A549 (cell line): ENCODE measurements around the gene AGRN. TPM values are rescaled to one million over a fixed set of nuclear protein-coding genes. Genes with fewer than 3 reads are reported as not detected.

ENCODE experiments used
- ATAC-seq, 2 experiments: fragments of 200-7000 bp in 1 of 2; fragments of >200 bp in 1 of 2; cut with Nextera tagmentation in 1 of 2; cut with Tn5 transposase in 1 of 2; 3 replicates each; pipeline versions ENCODE4 v1.8.0 to v1.9.1; 2018 to 2020; ENCODE audit warnings: mild to moderate bottlenecking in 1 of 2, moderate library complexity in 1 of 2
- CTCF ChIA-PET: fragments of 300-600 bp; sonication (Branson Sonifier 250); formaldehyde crosslinking; extraction: SDS; loops from one replicate; lab custom pipeline; 2021; ENCODE audit warnings: antibody characterized with exemption, inconsistent platforms; lab: Yijun Ruan, JAX
- POLR2A ChIA-PET: fragments of 350-600 bp; formaldehyde crosslinking; extraction: SDS; loops from one replicate; lab custom pipeline; 2021; ENCODE audit warnings: antibody characterized with exemption, inconsistent platforms; lab: Yijun Ruan, JAX
- DNase-seq, 2 experiments: peaks; one replicate each; pipeline versions ENCODE4 v3.0.0 to v3.0.0-alpha.2; 2011 to 2016; ENCODE audit warnings: low read depth in 1 of 2, low spot score in 1 of 2
- FAIRE-seq: peaks from 2 replicates; lab custom pipeline; 2011; peaks lifted over from hg19 to GRCh38; lab: Jason Lieb, UNC
- H3K27ac ChIP-seq, 2 experiments: fragments of >200 bp; sonication (Bioruptor Twin); formaldehyde crosslinking; 3 replicates each; pipeline ENCODE4 v1.5.1; 2016 to 2017
- H3K4me1 ChIP-seq: fragments of >200 bp; sonication (Bioruptor Twin); formaldehyde crosslinking; 3 replicates; pipeline ENCODE4 v1.6.1; 2016
- H3K4me2 ChIP-seq: fragments of >200 bp; sonication (Bioruptor Twin); formaldehyde crosslinking; 3 replicates; pipeline ENCODE4 v1.6.1; 2016
- H3K4me3 ChIP-seq: fragments of >200 bp; sonication (Bioruptor Twin); formaldehyde crosslinking; 3 replicates; pipeline ENCODE4 v1.5.1; 2016
- H3K9me3 ChIP-seq: fragments of >200 bp; sonication (Bioruptor Twin); formaldehyde crosslinking; 3 replicates; pipeline ENCODE4 v1.6.1; 2016
- CBX2 ChIP-seq: fragments of 200-600 bp; sonication (generic); IDR thresholded peaks from 2 replicates; pipeline ENCODE4 v1.6.1; 2016; ENCODE audit warnings: low read depth, mild to moderate bottlenecking, borderline replicate concordance
- CTCF ChIP-seq: fragments of >200 bp; sonication (Bioruptor Twin); formaldehyde crosslinking; IDR thresholded peaks from 3 replicates; pipeline ENCODE4 v1.5.1; 2016
- ESRRA ChIP-seq: fragments of 150-350 bp; IDR thresholded peaks from 2 replicates; pipeline ENCODE4 v1.6.1; 2014; ENCODE audit warnings: mild to moderate bottlenecking, low read length, borderline replicate concordance
- FOSB ChIP-seq: fragments of 250-450 bp; sonication (Bioruptor Pico); IDR thresholded peaks from 2 replicates; pipeline ENCODE4 v1.5.0; 2020; ENCODE audit warnings: mild to moderate bottlenecking, moderate library complexity
- FOSL2 ChIP-seq, 2 experiments: fragments of 450-650 bp in 1 of 2; fragments of >200 bp in 1 of 2; sonication (Bioruptor Twin) in 1 of 2; formaldehyde crosslinking; IDR thresholded peaks; 2 replicates each; pipeline versions ENCODE4 v1.5.0 to v1.6.1; 2016 to 2020; ENCODE audit warnings: mild to moderate bottlenecking in 1 of 2, moderate library complexity in 1 of 2
- HOXB5 ChIP-seq: fragments of 250-450 bp; sonication (Bioruptor Pico); IDR thresholded peaks from 2 replicates; pipeline ENCODE4 v1.5.0; 2020; ENCODE audit warnings: mild to moderate bottlenecking, moderate library complexity
- KDM1A ChIP-seq: fragments of 200-600 bp; sonication (generic); IDR thresholded peaks from 2 replicates; pipeline ENCODE4 v1.6.1; 2016; ENCODE audit warnings: low read depth, mild to moderate bottlenecking
- NR3C1 ChIP-seq: fragments of >200 bp; sonication (Bioruptor Twin); formaldehyde crosslinking; IDR thresholded peaks from 3 replicates; pipeline ENCODE4 v1.6.1; 2017
- PHF8 ChIP-seq: fragments of 200-600 bp; sonication (generic); IDR thresholded peaks from 2 replicates; pipeline ENCODE4 v1.6.1; 2016; ENCODE audit warnings: low read depth, mild to moderate bottlenecking, antibody characterized with exemption, moderate library complexity, borderline replicate concordance
- REST ChIP-seq: fragments of 200-600 bp; sonication (generic); IDR thresholded peaks from 2 replicates; pipeline ENCODE4 v1.6.1; 2016; ENCODE audit warnings: antibody characterized with exemption, mild to moderate bottlenecking, moderate library complexity
- RNF2 ChIP-seq: fragments of 200-600 bp; sonication (generic); IDR thresholded peaks from 2 replicates; pipeline ENCODE4 v1.6.1; 2016; ENCODE audit warnings: low read depth, mild to moderate bottlenecking, antibody characterized with exemption, moderate library complexity, borderline replicate concordance
- SREBF2 ChIP-seq: fragments of 450-650 bp; IDR thresholded peaks from 2 replicates; pipeline ENCODE4 v1.6.1; 2014; ENCODE audit warnings: mild to moderate bottlenecking, moderate library complexity
- WGBS: methylation state at CpG from one replicate; pipeline ENCODE4 v1.1.6; 2017; ENCODE audit errors: missing lambda C conversion rate; 5-methylcytosine and 5-hydroxymethylcytosine counted together
- polyA plus RNA-seq, 4 experiments: library from polyadenylated mRNA; depleted of rRNA in 3 of 4; stranded (reverse); fragments of >200 nt; fragmentation: RNase III in 1 of 4; extraction: RNeasy Plus Mini Kit Qiagen cat#74134 plus additional on column Dnase treatment in 1 of 4; gene quantifications; 2 replicates in 3 of 4; 3 replicates in 1 of 4; pipeline ENCODE4 v1.2.3, GENCODE V29; 2011 to 2017

AGRN gene
- polyA plus RNA-seq, 2 of the 4 experiments (the other 2 are of a cell fraction) = 23.9 to 90.9 TPM

- TF ChIP-seq REST = no peak
These were observed 49.5 kb upstream of the AGRN start (continued) for GRCh38 chr1:970242-970972.

GRCh38 chr1:970973-971730, 48.8 kb upstream of the AGRN start:
- FAIRE-seq = no peak
- no peak overlapping the region for H3K4me2 ChIP-seq
- no peak for ATAC-seq
- H3K4me3 ChIP-seq = no peak overlapping the region
- TF ChIP-seq ESRRA (no peak), CBX2 (no peak), PHF8 (no peak), SREBF2 (no peak), HOXB5 (CRISPR knock-in tag) (no peak), FOSB (CRISPR knock-in tag) (no peak), FOSL2 (IDR thresholded peaks at IDR 0.05) (no peak), FOSL2 (CRISPR knock-in tag; IDR thresholded peaks at IDR 0.05) (no peak), RNF2 (no peak), KDM1A (no peak), CTCF (no peak), NR3C1 (no peak)
- no peaks in the 10 kb centered on the region for H3K9me3 ChIP-seq
- POLR2A ChIA-PET = no interaction called here
- 100% methylated on average over 1 of the region's 42 CpGs for WGBS
- H3K4me1 ChIP-seq = peaks cover 14% of the 10 kb centered on the region
- no peak for DNase-seq
- no peak overlapping the region for H3K27ac ChIP-seq
- CTCF ChIA-PET = interaction anchor here (1.4 to 1.6 kb wide), 2 partner anchors 12 to 66 kb away, joined by 4 to 8 read pairs; no protein-coding TSS in a partner anchor

GRCh38 chr1:971751-972506, 48.0 kb upstream of the AGRN start:
- CTCF ChIA-PET = no interaction called here
- FAIRE-seq (no peak), ATAC-seq (no peak), DNase-seq (no peak)
- peaks cover 13% of the 10 kb centered on the region; the same call in 2 of the 3 replicates for H3K4me1 ChIP-seq
- H3K9me3 ChIP-seq = no peaks in the 10 kb centered on the region
- TF ChIP-seq PHF8 = no peak
- no peak overlapping the region for H3K4me2 ChIP-seq
- no peak overlapping the region for H3K27ac ChIP-seq
- H3K4me3 ChIP-seq = no peak overlapping the region
- WGBS = 89% methylated on average over 12 of the region's 34 CpGs
- POLR2A ChIA-PET = no interaction called here
